HUDEP-2 (cell line): ENCODE results near the gene PCDH1.

ENCODE experiments used
- DNase-seq, 76 experiments: peaks; one replicate each; lab custom pipeline; 2025; ENCODE audit not compliant: unreplicated experiment in 76 of 76; lab: John Stamatoyannopoulos, UW

PCDH1 gene

DNA sequence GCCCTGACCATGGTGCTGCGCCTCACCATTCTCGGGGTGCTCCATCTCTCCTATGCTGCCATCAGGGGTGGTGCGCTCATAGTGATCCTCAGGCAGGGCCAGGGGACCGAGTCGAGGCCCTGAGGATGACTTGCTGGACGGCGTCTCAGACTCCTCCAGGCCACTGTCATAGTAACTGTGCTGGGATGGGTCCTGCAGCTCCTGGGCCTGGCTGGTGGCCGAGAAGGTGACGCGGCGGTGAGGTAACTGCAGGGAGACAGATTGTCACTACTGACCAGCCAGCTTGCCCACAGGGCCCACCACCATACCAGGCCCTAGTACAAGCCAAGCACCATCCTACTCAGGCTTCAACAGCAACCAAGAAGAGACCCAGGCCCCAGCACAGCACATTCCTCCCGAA, 21.0 kb downstream of the PCDH1 start:
- no peak for DNase-seq

DNA sequence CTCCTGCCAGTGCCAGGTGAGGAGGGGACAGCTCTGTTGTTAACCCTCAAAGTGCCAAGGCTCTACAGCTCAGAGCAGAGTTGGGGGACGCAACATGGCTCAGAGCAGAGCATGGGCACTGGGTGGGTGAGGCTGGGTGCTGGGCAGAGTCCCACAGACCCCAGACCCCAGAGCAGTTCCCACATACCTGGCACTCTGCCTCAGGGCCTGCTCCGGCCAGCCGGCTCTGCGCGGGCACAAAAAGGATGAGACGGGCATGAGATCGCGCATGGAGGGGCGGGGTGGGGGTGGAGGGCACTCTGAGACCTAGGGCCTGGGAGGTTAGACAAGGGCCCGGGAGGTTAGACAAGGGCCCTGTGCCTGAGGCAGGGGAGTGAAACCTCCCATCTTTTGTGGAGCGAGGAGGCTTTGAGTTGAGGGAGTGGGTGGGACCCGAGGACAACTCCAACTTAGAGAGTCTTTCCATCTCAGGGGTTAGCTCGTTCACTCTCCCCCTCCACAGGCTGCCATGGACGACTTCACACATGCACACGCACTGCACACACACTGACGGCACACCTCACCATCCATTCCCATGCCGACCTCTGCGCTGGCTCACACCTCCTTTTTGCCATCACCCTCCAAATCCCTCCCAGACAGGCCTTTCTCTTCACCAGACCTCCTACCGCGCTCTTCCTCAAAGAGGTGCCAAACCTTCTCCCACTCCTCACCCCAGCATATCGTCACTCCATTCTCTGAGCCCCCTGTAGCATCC, 22.0 kb downstream of the PCDH1 start:
- DNase-seq: no peak

DNA sequence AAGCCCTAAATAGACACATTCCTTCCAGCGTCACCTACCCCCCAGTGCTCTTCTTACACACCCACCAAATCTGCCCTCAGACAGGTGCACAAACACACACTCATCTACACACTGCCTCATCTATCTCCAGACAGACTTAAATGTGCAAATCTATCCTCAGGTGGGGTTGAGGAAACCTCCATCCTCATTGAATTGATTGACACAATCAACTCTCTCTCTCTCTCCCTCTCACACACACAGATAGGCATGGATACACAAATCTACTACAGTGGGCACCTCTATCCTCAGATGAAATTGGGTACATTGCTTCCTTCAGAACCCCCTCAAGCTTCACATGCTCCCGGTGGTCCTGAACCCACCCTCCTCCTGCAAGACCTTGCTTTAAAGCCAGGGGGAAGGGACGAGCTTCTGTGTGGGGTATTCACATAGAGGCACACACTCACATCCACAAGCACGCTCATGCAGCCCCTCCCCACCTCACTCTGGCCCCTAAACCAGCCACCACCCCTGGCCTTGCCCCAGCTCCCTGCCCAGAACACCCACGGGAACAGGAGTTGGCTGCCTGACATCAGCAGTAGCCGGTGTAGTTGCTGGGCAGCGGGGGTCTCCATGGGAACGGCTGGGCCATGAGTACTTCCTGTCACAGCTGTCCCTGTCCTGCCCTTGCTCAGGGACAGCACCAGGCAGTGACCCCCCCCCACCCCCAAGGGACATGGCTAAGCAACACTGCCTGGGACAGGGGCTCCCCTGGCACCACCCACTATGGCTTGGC, 22.8 kb downstream of the PCDH1 start:
- DNase-seq: no peak

DNA sequence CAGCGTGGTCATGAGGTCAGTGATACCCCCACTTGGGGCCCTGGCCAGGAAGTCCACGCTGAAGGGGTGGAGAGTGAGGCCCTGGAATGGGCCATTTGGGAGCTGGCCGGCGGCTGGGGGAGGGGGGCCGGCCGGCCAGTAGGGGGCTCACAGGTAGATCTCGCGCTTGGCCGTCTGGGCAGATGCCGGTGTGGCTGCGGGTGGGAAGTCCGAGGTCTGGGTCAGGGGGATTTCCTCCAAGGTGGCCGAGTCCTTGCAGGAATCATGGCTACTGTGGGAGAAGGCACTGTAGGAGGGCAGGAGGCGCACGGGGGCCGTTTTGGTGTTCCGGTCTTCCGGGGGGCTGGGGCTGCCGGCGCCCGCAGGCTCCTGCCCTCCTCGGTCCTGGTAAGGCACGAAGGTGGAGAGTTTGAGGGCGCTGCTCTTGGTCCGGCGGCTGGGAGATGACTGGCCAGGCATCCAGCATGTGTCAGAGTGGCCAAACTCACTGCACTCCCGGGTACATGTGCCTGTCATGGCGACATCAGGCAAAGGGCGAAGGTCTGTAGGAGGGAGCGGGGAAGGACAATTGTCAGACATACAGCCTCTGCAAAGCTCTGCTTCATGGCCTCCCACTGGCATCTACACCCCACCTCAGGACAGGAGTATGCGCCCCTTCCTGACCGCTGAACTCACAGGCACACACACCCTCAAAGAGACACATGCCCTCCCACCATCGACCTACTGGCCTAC, 24.1 kb downstream of the PCDH1 start:
- no peak for DNase-seq

DNA sequence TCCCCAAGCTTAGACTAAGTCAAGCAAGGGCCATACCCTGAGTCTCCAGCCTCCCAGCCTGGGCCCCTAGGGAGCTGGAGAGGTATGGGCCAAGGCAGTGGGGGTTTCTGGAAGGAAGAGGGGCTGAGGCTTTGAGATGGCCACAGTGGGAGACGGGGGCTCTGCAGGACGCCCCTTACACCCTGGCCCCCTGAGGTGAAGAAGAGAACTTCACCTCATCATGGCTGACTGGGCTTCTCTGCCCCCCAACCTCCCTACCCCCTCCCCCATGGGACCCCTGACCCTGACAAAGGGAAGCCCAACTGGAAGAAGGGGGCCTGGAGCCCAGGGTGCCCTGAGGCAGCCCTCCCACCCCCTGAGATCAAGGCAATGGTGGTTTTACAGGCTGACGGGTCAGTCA, 25.8 kb downstream of the PCDH1 start:
- DNase-seq: no peak

DNA sequence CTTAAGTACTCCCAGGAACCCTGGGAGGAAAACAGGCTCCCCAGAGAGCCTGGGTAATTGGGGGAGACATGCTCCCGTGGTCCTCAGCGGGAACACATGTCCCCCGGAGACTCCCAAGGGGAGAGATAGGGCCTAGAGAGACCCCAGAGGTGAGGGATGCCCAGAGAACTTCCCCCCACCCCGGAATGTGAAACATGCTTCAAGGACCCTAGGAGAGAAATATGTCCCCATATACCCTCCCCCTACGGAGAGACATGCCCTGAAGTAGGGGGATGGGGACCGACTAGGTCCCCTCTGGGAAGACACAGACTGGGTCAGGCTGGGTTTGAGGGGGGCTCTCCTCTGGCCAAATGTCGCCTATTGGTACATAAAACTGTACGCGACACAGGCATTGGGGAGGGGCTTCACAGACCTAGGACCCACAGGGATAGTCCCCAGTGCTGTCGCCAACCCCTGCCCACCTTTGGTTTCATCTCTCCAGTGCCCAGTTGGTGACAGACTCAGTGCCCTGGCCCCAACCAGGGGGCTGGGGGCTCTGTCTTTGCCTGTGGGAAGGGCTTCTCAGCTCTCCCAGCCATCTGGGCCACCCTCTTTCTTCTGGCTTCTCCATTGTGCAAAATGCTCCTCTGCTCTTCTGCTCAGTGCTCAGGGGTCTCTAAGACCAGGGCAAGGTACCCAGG, 26.9 kb downstream of the PCDH1 start:
- DNase-seq: no peak

DNA sequence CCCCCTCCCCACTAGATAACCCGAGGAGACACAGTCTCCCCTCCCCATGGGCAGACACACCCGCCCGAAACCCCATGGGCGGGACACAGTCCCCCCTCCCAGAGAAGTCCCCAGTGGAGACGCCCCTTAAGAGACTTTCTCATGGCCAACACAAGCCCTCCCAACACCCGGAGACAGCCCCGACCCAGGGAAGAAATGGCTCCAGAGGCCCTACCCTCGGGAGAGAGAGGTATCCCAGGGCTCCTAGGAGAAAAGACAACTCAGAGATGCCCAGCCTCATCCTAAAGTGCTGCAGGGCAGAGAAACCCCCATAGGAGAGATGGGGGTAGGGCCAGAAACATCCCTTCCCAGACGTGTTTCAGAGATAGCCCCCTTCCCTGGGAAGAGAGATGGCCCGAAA, 27.4 kb downstream of the PCDH1 start:
- no peak for DNase-seq

DNA sequence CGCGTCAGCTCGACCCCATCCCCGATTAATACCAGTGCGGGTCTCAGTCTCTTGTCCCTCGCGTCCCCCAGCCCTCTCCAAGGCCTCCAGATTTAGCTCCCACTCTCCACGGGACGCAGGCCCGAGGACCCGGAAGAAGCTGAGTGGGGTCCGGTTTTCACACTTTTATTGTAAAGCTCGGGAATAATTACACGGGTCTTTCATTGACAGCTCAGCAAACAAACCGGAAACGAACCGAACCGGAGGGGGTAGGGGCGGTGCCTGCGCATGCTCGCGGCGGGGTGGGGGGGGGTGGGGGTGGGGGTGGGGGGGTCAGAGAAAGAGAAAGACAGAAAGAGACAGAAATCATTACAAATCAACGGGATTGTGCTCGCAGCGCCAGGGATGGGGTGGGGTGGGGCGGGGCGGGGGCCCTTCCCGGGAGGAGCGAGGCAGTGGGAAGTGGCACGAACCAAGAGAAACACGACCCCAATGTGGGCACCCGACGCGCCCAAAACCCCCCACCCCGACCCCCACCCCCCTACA, 27.9 kb downstream of the PCDH1 start:
- DNase-seq: peak in 2 of 76 experiments; percentile 4 to 7

DNA sequence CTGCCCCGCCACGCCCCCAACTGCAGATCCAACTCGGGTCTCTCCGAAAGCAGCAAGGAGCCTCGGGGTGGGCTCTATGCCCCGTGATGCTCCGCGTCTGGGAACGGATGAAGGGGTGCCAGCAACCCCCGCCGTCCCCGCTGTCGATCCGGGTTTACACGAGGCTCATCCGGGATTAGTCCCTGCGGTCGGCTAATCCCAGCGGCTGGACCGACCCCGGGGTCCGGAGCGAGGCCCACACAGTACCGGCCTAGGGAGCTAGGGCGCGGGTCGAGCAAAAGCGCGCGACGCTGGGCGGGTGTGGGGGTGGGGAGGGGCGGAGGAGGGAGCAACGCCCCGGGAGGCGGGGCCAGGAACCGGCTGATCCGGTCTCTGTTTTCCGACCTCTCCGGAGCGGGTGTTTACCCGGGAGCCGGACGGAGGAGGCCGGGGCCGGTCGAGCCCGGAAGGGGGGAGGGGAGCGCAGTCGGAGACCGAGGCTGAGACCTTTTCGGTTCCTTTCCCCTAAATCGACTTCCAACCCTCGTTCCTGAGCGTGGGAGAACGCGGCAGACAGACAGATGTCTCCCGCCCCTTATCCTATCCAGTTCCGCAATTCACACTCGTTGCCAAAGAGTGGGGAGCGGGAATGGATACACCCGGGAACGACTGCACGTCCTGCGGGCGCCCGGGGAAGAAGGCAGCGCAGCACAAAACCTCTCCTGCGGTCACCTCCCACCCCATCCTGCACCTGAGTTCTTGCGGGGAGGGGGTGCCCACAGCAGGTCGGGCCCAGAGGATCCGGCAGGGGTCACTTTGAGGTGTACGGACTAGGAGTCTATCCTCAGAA, 28.6 kb downstream of the PCDH1 start:
- DNase-seq: peak in 56 of 76 experiments; percentile 2 to 65 (median 41)

DNA sequence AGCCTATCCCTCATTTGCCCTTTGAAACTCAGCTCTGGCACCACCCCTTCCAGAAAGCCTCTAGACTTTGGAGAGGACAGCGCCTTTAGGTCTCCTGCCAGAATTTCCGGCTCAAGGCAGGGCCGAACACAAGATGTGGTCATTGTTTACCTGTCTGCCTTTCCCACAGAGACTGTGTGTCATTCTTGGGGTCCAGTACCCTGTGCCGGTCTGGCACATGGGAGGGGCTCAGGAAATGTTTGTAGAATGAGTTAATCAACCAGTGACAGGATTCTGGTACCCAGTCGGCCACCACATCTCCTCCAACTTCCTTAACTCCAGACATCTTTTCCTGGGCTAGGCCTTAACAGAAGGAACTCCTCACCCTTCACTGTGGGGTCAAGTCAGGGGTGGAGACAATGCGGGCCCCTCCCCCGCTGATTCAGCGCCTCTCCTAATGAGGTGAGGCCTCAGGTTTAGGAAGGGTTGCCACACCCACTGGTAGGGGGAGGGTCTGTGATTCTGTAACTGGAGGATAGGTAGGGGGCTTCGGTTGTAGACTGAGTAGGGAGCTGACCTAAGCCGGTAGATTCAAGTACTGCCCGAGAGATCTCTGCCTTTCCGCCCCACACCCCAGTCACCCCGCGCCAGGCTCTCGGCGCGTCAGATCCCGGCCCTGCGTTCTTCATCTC, 29.3 kb downstream of the PCDH1 start:
- peak in 1 of 76 experiments; percentile 24 for DNase-seq

DNA sequence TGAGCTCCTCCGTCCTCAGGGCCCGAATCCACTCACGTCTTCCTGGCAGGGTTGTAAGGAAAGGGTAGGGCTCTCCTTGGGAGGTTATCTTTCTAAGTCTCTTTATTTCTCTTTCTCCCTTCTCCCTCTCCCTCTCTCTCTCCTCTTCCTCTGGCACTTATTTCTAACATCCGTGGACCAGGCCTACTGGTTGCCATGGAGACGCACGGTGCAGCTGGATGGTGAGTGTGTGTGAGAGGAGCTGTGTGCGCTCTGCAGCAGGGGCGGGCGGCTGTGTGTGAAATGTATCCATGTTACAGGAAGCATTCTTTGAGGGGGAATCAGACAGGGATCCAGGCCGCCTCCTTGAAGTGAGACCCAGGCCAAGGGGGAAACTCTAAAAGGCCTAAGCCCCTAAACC, 32.2 kb downstream of the PCDH1 start:
- no peak for DNase-seq

DNA sequence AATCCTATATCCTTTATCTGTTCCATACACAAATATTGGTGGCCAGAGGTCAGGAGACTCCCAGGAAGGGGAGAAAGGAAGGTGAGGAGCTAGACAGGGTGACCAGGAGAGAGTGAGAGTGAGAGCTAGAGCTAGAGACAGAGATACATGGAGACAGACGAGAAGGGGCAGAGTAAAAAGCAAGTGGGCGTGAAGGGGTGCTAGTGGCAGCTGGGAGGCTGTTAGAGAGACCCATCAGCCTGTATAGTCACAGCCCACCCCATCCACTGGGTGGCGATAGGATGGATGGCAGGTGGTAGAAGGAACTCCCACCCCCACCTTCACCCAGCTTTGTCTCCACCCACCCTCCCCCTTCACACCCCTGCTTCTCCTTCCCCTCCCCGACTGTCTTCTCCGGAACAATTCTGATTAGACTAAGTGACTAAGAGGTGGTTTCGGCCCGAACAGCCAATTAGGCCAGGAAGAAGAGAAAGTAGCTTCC, 32.8 kb downstream of the PCDH1 start:
- peak in 2 of 76 experiments; percentile 7 to 18 for DNase-seq

DNA sequence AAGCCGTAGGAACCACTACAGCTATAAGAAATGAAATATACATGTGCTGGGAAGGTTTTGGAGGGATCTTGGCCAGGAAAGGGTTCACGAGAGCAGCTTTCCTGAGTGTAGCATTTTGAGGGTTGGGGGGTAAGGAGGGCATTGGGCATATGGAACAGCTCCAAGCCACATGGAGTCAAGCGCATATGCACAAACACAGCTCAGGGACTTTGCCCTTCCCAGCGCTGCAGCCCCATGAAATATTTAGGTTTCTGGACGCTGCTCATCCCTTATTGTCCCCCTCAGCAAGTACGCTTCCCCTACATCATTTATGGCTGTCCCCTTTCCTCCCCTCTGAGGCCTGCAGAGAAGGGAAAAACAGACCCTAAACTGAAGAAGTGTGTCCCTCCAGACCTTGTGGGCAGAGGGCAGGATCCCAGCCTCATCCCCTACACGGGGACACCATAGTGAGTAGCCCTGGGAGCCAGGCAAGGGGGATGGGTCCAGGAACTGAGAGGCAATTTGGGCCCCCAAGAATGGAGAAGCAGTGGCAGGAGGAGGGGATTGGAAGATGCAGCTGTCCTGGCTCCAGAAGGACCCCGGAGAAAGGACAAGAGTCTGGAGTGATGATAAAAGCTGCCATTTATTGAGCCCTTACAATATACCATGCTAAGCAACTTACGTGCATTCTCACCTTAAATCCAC, 33.7 kb downstream of the PCDH1 start:
- DNase-seq: no peak

DNA sequence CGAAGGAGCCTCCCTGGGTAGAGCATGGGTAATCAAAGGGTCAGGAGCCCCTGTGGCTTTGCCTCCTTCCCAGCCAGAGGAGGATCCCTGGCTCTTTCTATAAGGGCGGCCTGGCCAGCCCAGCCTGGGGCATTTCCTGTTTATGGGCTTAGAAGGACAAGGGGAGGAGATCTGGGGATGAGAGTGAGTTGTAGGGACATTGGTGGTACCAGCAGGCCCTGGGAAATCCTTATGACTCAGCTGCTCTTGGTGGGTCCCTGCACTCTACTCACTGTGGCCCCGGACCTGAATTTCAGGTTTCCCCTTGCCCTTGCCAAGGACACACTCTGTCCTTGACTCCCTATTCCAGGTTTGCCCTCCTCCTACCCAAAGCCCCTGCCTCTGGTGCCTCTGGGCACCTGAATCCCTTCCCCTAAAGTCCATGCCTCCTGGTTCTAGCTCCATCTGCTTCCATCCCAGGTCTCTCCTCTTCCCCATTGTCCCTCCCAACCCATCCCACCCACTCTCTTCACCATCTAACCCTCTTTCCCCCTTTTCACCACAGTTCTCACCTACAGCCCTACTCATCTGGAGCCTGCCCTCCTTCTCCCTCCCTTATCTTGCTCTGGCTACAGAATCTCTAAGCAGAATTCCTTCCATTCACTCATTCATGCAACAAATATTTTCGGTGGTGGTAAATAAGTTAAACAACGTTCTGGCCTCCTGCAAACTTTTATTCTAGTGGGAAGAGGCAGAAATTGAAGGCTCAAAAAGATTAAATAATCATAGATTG, 34.9 kb downstream of the PCDH1 start:
- DNase-seq: no peak

DNA sequence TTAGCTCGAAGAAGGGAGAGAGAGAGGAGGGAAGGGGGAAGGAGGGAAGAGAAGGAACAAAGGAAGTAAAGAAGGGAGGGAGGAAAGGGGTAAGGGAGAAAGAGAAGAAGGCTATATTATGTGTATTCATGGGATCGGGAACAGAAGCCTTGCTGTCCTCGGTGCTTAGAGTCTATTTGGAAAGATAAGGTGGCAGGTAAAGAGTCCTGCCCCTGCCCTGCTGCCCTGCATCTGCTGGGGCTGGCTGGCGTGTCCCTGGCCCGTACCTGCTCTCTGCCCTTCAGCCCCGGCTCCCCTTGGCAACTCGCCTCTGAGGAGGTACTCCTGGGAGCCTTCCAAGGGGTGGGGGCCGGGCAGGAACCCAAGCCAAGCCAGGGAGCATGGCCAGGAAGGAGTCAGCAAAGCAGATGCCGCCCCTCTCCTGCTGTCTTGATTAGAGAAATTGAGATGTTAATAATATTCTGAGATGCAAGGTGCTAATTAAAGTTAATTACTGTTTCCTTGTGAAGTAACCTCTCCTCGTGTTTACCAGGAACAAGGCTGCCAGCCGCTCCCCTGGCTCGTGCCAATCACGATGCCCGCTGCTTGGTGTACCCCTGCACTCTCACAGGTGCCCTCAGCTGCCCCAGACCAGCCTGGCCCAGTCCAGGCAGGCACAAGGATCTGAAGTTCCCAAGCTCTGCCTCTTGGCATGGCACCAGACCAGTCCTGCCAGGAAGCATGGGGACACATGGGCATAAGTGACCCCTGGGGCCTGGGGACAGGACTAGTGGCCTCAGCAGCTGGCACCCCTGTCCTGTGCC, 36.6 kb downstream of the PCDH1 start:
- DNase-seq: no peak

DNA sequence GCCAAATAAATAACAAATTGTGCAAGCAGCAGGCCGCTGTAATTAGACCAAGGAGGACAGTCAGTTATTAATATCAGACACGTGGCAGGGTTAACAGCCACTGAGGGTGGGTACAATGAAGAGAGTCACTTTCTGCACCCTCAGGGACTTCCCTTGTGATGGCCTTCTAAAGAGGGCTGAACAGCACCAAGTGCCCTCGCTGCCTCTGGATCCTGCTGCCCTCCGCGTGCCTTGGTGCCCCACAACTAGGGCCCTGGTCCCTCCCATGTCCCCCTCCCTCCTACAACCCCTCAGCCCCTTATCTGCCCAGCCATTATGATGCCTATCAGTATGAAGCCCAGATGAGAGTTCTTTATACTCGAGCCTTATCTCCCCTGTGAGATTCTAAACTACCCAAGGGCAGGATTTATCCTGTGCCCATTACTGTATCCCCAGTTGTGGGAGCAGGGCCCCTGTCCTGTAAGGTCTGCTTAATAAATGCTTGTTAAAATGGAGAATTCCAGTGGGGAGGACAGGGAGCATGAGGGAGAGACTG, 37.3 kb downstream of the PCDH1 start:
- DNase-seq: no peak
